Right lobe of liver (tissue), 4 donors: ENCODE measurements around the gene PTPRT.

Source experiments
- CTCF ChIP-seq, 4 donors: fragments of 200-600 bp in 3 of 4; fragments of 450-650 bp in 1 of 4; IDR thresholded peaks; one replicate each; pipeline versions ENCODE4 v1.5.1 to v1.8.0; 2016 to 2022; ENCODE audit warnings: antibody characterized with exemption in 4 of 4, mild to moderate bottlenecking in 2 of 4
- POLR2A ChIP-seq: fragments of 450-650 bp; IDR thresholded peaks from one replicate; pipeline ENCODE4 v1.6.1; 2017; ENCODE audit warnings: antibody characterized with exemption, mild to moderate bottlenecking
- donor health status: DM: no; HTN: no; CAD: no.
- donor health status: DM: no; HTN: no; CAD: no.
- donor health status: DM: no; HTN: yes; CAD: no.

DNA sequence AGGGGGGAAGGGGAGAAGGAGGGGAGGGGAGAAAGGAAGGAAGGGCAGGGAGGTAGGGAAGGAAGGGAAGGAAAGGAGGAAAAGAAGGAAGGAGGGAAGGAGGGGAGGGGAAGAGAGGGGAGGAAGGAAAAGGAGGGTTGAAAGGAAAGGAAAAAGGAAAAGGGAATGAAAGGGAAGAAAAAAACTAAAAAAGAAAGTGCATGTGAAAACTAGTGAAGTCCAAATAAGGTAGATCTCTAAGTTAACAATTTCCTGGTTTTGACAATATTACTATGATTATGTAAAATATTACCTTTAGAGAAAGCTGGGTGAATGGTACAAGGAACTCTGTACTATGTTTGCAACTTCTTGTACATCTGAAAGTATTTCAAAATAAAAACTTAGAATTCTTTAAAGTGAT, 132.4 kb downstream of the PTPRT start:
- TF ChIP-seq CTCF (IDR thresholded peaks at IDR 0.05) (no peak), POLR2A (no peak)
